ENCODE data around the gene KCTD17. TPM values are rescaled to one million over a fixed set of nuclear protein-coding genes. Genes with fewer than 3 reads are reported as not detected.

The KCTD17 gene, protein sequence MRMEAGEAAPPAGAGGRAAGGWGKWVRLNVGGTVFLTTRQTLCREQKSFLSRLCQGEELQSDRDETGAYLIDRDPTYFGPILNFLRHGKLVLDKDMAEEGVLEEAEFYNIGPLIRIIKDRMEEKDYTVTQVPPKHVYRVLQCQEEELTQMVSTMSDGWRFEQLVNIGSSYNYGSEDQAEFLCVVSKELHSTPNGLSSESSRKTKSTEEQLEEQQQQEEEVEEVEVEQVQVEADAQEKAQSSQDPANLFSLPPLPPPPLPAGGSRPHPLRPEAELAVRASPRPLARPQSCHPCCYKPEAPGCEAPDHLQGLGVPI
- 44.1 TPM for polyA plus RNA-seq (2012; ENCODE audit: insufficient read length, low read depth)

- TF ChIP-seq FOXP2 (optimal IDR thresholded peaks at IDR 0.05; ENCODE audit: borderline replicate concordance, extremely low read depth, extremely low read length, insufficient read depth): peak; percentile 39
- no peak for TF ChIP-seq TAF1 (IDR thresholded peaks at IDR 0.05; ENCODE audit: borderline replicate concordance, insufficient read depth, low read length)
These were observed at the start of gene KCTD17 for GRCh38 chr22:37051391-37052385. TSS of gene KCTD17 (plus strand) at chr22:37051742. CDS start at chr22:37051761, 19 bp downstream.

GRCh38 chr22:37001826-37002225, 49.7 kb upstream of the KCTD17 start:
- TF ChIP-seq TAF1 (IDR thresholded peaks at IDR 0.05; ENCODE audit: borderline replicate concordance, insufficient read depth, low read length) (no peak), FOXP2 (optimal IDR thresholded peaks at IDR 0.05; ENCODE audit: borderline replicate concordance, extremely low read depth, extremely low read length, insufficient read depth) (no peak), SIN3A (IDR thresholded peaks at IDR 0.05; ENCODE audit: borderline replicate concordance, insufficient read depth, low read length) (no peak), POLR2AphosphoS5 (IDR thresholded peaks at IDR 0.05; ENCODE audit: low read depth, low read length) (no peak)
- TF ChIP-seq, protein P1, sequence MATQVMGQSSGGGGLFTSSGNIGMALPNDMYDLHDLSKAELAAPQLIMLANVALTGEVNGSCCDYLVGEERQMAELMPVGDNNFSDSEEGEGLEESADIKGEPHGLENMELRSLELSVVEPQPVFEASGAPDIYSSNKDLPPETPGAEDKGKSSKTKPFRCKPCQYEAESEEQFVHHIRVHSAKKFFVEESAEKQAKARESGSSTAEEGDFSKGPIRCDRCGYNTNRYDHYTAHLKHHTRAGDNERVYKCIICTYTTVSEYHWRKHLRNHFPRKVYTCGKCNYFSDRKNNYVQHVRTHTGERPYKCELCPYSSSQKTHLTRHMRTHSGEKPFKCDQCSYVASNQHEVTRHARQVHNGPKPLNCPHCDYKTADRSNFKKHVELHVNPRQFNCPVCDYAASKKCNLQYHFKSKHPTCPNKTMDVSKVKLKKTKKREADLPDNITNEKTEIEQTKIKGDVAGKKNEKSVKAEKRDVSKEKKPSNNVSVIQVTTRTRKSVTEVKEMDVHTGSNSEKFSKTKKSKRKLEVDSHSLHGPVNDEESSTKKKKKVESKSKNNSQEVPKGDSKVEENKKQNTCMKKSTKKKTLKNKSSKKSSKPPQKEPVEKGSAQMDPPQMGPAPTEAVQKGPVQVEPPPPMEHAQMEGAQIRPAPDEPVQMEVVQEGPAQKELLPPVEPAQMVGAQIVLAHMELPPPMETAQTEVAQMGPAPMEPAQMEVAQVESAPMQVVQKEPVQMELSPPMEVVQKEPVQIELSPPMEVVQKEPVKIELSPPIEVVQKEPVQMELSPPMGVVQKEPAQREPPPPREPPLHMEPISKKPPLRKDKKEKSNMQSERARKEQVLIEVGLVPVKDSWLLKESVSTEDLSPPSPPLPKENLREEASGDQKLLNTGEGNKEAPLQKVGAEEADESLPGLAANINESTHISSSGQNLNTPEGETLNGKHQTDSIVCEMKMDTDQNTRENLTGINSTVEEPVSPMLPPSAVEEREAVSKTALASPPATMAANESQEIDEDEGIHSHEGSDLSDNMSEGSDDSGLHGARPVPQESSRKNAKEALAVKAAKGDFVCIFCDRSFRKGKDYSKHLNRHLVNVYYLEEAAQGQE (IDR thresholded peaks at IDR 0.05; ENCODE audit: insufficient read depth in 1 of 2, low read depth in 2 of 2, low read length in 2 of 2): no peak

- TF ChIP-seq SIN3A (IDR thresholded peaks at IDR 0.05; ENCODE audit: borderline replicate concordance, insufficient read depth, low read length) (no peak), TAF1 (IDR thresholded peaks at IDR 0.05; ENCODE audit: borderline replicate concordance, insufficient read depth, low read length) (no peak), FOXP2 (optimal IDR thresholded peaks at IDR 0.05; ENCODE audit: borderline replicate concordance, extremely low read depth, extremely low read length, insufficient read depth) (no peak), POLR2AphosphoS5 (IDR thresholded peaks at IDR 0.05; ENCODE audit: low read depth, low read length) (no peak)
- TF ChIP-seq, protein P1 (IDR thresholded peaks at IDR 0.05; ENCODE audit: insufficient read depth in 1 of 2, low read depth in 2 of 2, low read length in 2 of 2): no peak
These were observed 48.9 kb upstream of the KCTD17 start for GRCh38 chr22:37002633-37003032.

GRCh38 chr22:37007651-37008050, 43.9 kb upstream of the KCTD17 start:
- TF ChIP-seq TAF1 (IDR thresholded peaks at IDR 0.05; ENCODE audit: borderline replicate concordance, insufficient read depth, low read length) (no peak), FOXP2 (optimal IDR thresholded peaks at IDR 0.05; ENCODE audit: borderline replicate concordance, extremely low read depth, extremely low read length, insufficient read depth) (no peak), SIN3A (IDR thresholded peaks at IDR 0.05; ENCODE audit: borderline replicate concordance, insufficient read depth, low read length) (no peak), POLR2AphosphoS5 (IDR thresholded peaks at IDR 0.05; ENCODE audit: low read depth, low read length) (no peak)
- TF ChIP-seq, protein P1 (IDR thresholded peaks at IDR 0.05; ENCODE audit: insufficient read depth in 1 of 2, low read depth in 2 of 2, low read length in 2 of 2): no peak

- TF ChIP-seq TAF1 (IDR thresholded peaks at IDR 0.05; ENCODE audit: borderline replicate concordance, insufficient read depth, low read length): no peak
- TF ChIP-seq FOXP2 (optimal IDR thresholded peaks at IDR 0.05; ENCODE audit: borderline replicate concordance, extremely low read depth, extremely low read length, insufficient read depth): no peak
- TF ChIP-seq SIN3A (IDR thresholded peaks at IDR 0.05; ENCODE audit: borderline replicate concordance, insufficient read depth, low read length): no peak
- no peak for TF ChIP-seq POLR2AphosphoS5 (IDR thresholded peaks at IDR 0.05; ENCODE audit: low read depth, low read length)
- TF ChIP-seq, protein P1 (IDR thresholded peaks at IDR 0.05; ENCODE audit: insufficient read depth in 1 of 2, low read depth in 2 of 2, low read length in 2 of 2): no peak
These were observed 43.2 kb upstream of the KCTD17 start for GRCh38 chr22:37008365-37008764.

Data from PFSK-1 (cell line).